ENCODE results near the gene ADCK1.

- TF ChIP-seq CTCF (IDR thresholded peaks at IDR 0.05; ENCODE audit: insufficient read depth, low read length, poor library complexity, severe bottlenecking) (no peak), EZH2phosphoT487 (conservative IDR thresholded peaks at IDR 0.05; ENCODE audit: low read length) (no peak)
Measured at GRCh38 chr14:77760381-77761204, 39.3 kb upstream of the ADCK1 start, which contains the start of gene SNW1.
